IPS-15b (cell line): Measurements from ENCODE around the gene ZFYVE1.
A peak's percentile ranks its signal among the peaks of the same experiment; 100 is the strongest.
"Not testable (repeated sequence)": the region's sequence is repeated elsewhere in the genome, so short reads cannot be mapped to it uniquely, and the experiment has no call there.

Experiments
- H3K27me3 ChIP-seq: one replicate; pipeline ENCODE4 v1.6.1; 2013; ENCODE audit warnings: low read length; ENCODE audit not compliant: control insufficient read depth, insufficient read depth
- H3K36me3 ChIP-seq: one replicate; pipeline ENCODE4 v1.6.1; 2013; ENCODE audit warnings: low read length; ENCODE audit not compliant: control insufficient read depth, insufficient read depth
- H3K4me1 ChIP-seq: one replicate; pipeline ENCODE4 v1.6.1; 2013; ENCODE audit warnings: mild to moderate bottlenecking, low read length; ENCODE audit not compliant: control insufficient read depth, insufficient read depth
- H3K4me3 ChIP-seq: one replicate; pipeline ENCODE4 v1.5.1; 2013; ENCODE audit warnings: low read depth, low read length
- H3K9ac ChIP-seq: one replicate; pipeline ENCODE4 v1.6.1; 2013; ENCODE audit warnings: low read depth, mild to moderate bottlenecking, low read length
- H3K9me3 ChIP-seq: one replicate; pipeline ENCODE4 v1.6.1; 2013; ENCODE audit warnings: mild to moderate bottlenecking, low read length; ENCODE audit not compliant: control insufficient read depth, insufficient read depth

The ZFYVE1 gene

DNA sequence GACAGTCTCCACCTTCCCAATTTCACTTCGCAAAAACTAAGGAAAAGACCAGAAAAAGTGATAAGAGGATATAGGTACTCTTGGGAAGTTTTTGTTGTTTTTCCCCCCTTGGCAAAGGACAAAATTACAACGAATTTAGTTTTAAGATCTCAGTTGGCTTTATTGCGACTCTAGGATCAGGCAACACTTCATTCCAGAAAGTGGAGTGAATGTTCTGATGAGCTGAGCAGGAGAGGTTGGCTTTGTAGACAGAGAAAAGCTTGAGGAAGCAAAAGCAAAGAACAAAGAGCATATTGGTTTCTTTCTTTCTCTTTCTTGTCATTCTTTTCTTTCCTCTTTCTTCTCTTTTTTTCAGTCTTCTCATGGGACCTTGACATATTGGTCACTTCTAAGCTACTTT, 640 bp upstream of the ZFYVE1 start:
- no peaks in the 10 kb centered on the region for H3K4me1 ChIP-seq
- H3K9ac ChIP-seq = peak overlapping the region; percentile 17
- peaks cover 7% of the 10 kb centered on the region for H3K36me3 ChIP-seq
- no peaks in the 10 kb centered on the region for H3K27me3 ChIP-seq
- no peaks in the 10 kb centered on the region for H3K9me3 ChIP-seq
- peak overlapping the region; percentile 58 for H3K4me3 ChIP-seq

GRCh38 chr14:73026243-73026844, 562 bp downstream of the ZFYVE1 start:
- Histone ChIP-seq H3K9ac (peak overlapping the region; percentile 73), H3K9me3 (no peaks in the 10 kb centered on the region), H3K4me3 (peak overlapping the region; percentile 82), H3K36me3 (peaks cover 7% of the 10 kb centered on the region), H3K4me1 (peaks cover 2% of the 10 kb centered on the region), H3K27me3 (no peaks in the 10 kb centered on the region)

- no peak overlapping the region for H3K4me3 ChIP-seq
- no peaks in the 10 kb centered on the region for H3K27me3 ChIP-seq
- H3K9me3 ChIP-seq = no peaks in the 10 kb centered on the region
- no peak overlapping the region for H3K9ac ChIP-seq
- H3K36me3 ChIP-seq = peaks cover 7% of the 10 kb centered on the region
- peaks cover 2% of the 10 kb centered on the region for H3K4me1 ChIP-seq
Measured at GRCh38 chr14:73025544-73025943, 1.4 kb downstream of the ZFYVE1 start.

DNA sequence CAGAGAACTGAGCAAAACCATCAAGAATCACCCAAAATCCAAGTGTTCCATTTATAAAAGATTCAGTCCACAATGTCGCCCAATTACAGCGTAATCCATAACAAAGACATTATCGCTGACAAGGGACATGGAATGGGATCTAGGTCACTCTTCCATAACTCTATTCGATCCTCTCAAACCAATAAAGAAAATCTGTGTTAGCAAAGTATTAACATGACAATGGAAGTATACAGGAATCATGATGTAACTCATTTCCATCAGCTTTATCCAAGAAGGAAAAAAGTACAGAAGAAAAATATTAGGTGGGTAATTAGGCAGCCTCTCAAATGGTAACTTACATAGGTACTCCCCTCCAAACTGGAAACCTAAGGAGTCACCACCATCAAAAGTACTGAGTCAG, 4.9 kb downstream of the ZFYVE1 start:
- no peaks in the 10 kb centered on the region for H3K27me3 ChIP-seq
- H3K9ac ChIP-seq = no peak overlapping the region
- H3K4me3 ChIP-seq = no peak overlapping the region
- H3K4me1 ChIP-seq = peaks cover 2% of the 10 kb centered on the region
- H3K36me3 ChIP-seq = peaks cover 7% of the 10 kb centered on the region
- H3K9me3 ChIP-seq = no peaks in the 10 kb centered on the region

DNA sequence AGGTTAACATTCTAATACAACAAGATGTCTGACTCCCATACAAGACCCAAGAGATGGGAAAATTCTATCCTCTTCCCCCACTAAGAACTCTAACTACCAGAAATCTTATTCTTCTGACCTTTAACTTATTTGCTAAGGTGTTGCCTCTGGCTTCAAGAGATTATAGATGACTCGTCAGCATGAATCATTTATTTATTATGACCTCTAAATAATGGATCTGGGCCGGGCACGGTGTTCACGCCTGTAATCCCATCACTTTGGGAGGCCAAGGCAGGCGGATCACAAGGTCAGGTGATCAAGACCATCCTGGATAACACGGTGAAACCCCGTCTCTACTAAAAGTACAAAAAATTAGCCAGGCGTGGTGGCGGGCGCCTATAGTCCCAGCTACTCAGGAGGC, 10.9 kb downstream of the ZFYVE1 start:
- not testable (repeated sequence) for H3K9ac ChIP-seq, H3K27me3 ChIP-seq, H3K4me3 ChIP-seq, H3K9me3 ChIP-seq, H3K36me3 ChIP-seq, H3K4me1 ChIP-seq

GRCh38 chr14:73015552-73015951, 11.4 kb downstream of the ZFYVE1 start:
- H3K9ac ChIP-seq, H3K36me3 ChIP-seq, H3K9me3 ChIP-seq, H3K4me3 ChIP-seq, H3K4me1 ChIP-seq, H3K27me3 ChIP-seq: not testable (repeated sequence)

DNA sequence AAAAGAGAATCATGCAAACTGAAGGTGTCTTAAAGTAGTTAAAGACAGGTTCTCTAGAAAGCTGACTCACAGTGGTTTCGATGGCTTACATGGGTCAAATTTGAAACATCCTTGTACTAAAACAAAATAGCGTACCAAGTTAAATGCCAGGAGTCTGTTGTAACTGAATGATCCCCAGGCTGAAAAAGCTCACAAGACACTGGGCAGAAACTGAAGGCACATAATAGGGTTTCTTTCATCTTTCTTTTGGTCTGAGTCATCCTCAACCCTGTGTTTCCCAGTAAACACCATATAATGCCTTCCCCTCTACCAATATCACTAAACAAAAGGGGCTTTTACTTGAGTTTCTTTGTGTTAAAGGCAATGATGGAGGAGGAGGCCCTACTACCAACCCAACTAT, 12.8 kb downstream of the ZFYVE1 start:
- Histone ChIP-seq H3K27me3 (no peaks in the 10 kb centered on the region), H3K9ac (no peak overlapping the region), H3K36me3 (peaks cover 2% of the 10 kb centered on the region), H3K4me1 (no peaks in the 10 kb centered on the region), H3K4me3 (no peak overlapping the region), H3K9me3 (no peaks in the 10 kb centered on the region)

DNA sequence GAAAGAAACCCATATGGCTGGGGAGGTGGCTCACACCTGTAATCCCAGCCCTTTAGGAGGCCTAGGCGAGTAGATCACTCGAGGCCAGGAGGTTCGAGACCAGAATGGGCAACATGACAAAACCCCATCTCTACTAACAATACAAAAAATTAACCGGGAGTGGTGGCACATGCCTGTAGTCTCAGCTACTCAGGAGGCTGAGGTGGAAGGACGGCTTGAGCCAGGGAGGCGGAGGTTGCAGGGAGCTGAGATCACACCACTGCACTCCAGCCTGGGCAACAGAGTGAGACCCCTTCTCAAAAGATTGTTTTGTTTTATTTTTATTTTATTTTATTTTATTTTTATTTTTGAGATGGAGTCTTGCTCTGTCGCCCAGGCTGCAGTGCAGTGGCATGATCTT, 15.7 kb downstream of the ZFYVE1 start:
- H3K36me3 ChIP-seq = not testable (repeated sequence)

DNA sequence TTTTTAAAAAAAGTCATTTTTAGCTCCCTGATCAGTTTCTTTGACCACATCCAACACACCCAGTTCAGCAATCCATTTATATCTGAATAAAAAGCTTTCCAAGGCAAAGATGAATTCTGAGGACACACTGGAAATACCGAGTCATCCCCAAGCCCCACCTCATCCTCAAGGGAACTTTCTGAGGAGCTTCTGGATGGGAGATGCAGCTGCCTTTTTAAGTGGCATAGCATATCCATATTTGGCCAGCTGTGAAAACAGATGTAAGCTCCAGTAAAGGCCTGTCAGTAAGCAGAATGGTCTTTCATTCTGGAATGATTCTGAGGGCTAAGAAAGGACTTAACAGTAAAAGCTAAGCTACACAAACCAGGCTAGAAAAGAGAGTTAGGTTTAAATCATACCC, 18.4 kb downstream of the ZFYVE1 start:
- Histone ChIP-seq H3K9ac (no peak overlapping the region), H3K27me3 (no peaks in the 10 kb centered on the region), H3K4me3 (no peak overlapping the region), H3K9me3 (no peaks in the 10 kb centered on the region), H3K4me1 (no peaks in the 10 kb centered on the region), H3K36me3 (peaks cover 2% of the 10 kb centered on the region)

More for the DNA sequence above, 15.7 kb downstream of the ZFYVE1 start:
- H3K4me1 ChIP-seq, H3K9ac ChIP-seq, H3K9me3 ChIP-seq, H3K4me3 ChIP-seq, H3K27me3 ChIP-seq: not testable (repeated sequence)

DNA sequence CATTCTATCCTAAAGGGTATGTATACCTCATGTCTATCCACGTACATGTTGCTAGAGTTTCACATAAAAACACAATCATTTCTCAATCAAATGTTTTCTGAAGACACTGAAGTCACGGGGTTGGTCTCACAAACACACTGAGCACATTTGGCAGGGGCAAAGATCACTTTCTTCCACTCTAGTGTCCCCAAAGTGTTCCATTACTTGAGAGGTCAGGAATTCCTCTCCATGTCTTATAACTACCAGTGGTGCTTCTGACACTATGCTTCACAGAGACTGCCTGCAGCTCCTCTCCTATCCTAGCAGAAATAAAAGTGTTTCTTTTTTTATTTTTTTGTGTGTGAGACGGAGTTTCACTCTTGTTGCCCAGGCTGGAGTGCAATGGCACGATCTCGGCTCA, 19.1 kb downstream of the ZFYVE1 start:
- no peak overlapping the region for H3K9ac ChIP-seq

DNA sequence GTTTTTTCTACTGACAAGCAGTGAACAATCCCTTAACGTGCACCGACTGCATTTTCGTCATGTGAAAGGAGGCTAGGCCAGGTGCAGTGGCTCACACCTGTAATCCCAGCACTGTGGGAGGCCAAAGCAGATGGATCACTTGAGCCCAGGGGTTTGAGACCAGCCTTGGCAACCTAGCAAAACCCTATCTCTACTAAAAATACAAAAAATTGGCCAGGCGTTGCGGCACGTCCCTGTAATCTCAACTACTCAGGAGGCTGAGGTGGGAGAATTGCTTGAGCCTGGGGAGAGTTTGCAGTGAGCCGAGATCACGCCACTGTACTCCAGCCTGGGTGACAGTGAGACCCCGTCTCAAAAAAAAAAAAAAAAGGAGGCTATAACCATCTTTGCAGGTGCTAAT, 22.3 kb downstream of the ZFYVE1 start:
- H3K27me3 ChIP-seq, H3K9ac ChIP-seq, H3K36me3 ChIP-seq, H3K4me1 ChIP-seq, H3K9me3 ChIP-seq, H3K4me3 ChIP-seq: not testable (repeated sequence)

More for the DNA sequence above, 19.1 kb downstream of the ZFYVE1 start:
- no peaks in the 10 kb centered on the region for H3K27me3 ChIP-seq
- no peaks in the 10 kb centered on the region for H3K9me3 ChIP-seq
- peaks cover 2% of the 10 kb centered on the region for H3K36me3 ChIP-seq
- H3K4me3 ChIP-seq = no peak overlapping the region
- no peaks in the 10 kb centered on the region for H3K4me1 ChIP-seq

DNA sequence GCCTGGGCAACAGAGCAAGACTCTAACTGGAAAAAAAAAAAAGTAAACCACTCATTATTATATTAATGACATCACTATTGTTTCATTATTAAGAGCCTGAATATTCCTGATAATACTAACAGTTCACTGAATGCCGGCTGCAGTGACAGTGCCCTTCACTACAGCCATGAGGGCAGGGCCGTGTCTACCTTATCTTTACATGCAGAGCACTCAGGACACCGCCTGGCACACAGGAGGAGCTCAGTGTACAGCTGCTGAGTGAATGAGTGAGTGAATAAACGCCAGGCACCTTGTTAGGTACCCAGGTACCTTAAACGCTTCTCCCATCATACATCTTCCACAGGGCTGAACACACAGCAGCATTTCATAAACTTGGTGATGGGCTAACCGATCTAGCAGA, 23.2 kb downstream of the ZFYVE1 start:
- no peak overlapping the region for H3K9ac ChIP-seq
- no peak overlapping the region for H3K4me3 ChIP-seq
- H3K27me3 ChIP-seq = no peaks in the 10 kb centered on the region
- no peaks in the 10 kb centered on the region for H3K4me1 ChIP-seq
- H3K9me3 ChIP-seq = no peaks in the 10 kb centered on the region
- H3K36me3 ChIP-seq = no peaks in the 10 kb centered on the region
